Measurements from ENCODE around the gene TTC23.

- TF ChIP-seq POLR2A (IDR thresholded peaks at IDR 0.05): no peak
- TF ChIP-seq CTCF (IDR thresholded peaks at IDR 0.05): no peak
Measured at GRCh38 chr15:99257107-99257750, 7.8 kb upstream of the TTC23 start.
